Neural progenitor cell (in vitro differentiated cells): ENCODE data around the gene PRSS35. TPM values are rescaled to one million over a fixed set of nuclear protein-coding genes. Genes with fewer than 3 reads are reported as not detected.

ENCODE experiments used
- DNase-seq: peaks from one replicate; pipeline ENCODE4 v3.0.0-alpha.2; 2016; ENCODE audit warnings: low spot score
- H2AFZ ChIP-seq: fragments of 200-600 bp; sonication (generic); replicated peaks from 2 replicates; pipeline ENCODE4 v1.6.1; 2016; ENCODE audit warnings: antibody characterized with exemption
- H3F3A ChIP-seq: fragments of 200-600 bp; sonication (generic); 2 replicates; pipeline ENCODE4 v1.6.1; 2016; ENCODE audit warnings: antibody characterized with exemption, low read depth
- H3K27ac ChIP-seq: fragments of 200-600 bp; sonication (generic); 2 replicates; pipeline ENCODE4 v1.5.1; 2016; ENCODE audit warnings: mild to moderate bottlenecking
- H3K27me3 ChIP-seq: fragments of 200-600 bp; sonication (generic); 2 replicates; pipeline ENCODE4 v1.6.1; 2016; ENCODE audit warnings: mild to moderate bottlenecking, moderate library complexity
- H3K36me3 ChIP-seq: fragments of 200-600 bp; sonication (generic); 2 replicates; pipeline ENCODE4 v1.5.1; 2016
- H3K4me1 ChIP-seq: fragments of 200-600 bp; sonication (generic); 2 replicates; pipeline ENCODE4 v1.6.1; 2016; ENCODE audit warnings: mixed run types
- H3K4me2 ChIP-seq: fragments of 200-600 bp; sonication (generic); 2 replicates; pipeline ENCODE4 v1.6.1; 2016
- H3K4me3 ChIP-seq: fragments of 200-600 bp; sonication (generic); 2 replicates; pipeline ENCODE4 v1.5.1; 2016
- H3K79me2 ChIP-seq: fragments of 200-600 bp; sonication (generic); 2 replicates; pipeline ENCODE4 v1.6.1; 2016; ENCODE audit warnings: low read depth
- H3K9ac ChIP-seq: fragments of 200-600 bp; sonication (generic); 2 replicates; pipeline ENCODE4 v1.6.1; 2016
- H3K9me3 ChIP-seq: fragments of 200-600 bp; sonication (generic); 2 replicates; pipeline ENCODE4 v1.5.1; 2016; ENCODE audit warnings: low read depth
- H4K20me1 ChIP-seq: fragments of 200-600 bp; sonication (generic); 2 replicates; pipeline ENCODE4 v1.6.1; 2016; ENCODE audit warnings: low read depth
- H3K27ac Mint-ChIP-seq: 3 replicates; pipeline ENCODE4 v1.8.0; 2021; ENCODE audit warnings: mixed read lengths
- H3K27me3 Mint-ChIP-seq: 2 replicates; pipeline ENCODE4 v1.8.0; 2022; ENCODE audit warnings: low read depth, mild to moderate bottlenecking, inconsistent platforms, moderate library complexity, mixed read lengths; ENCODE audit not compliant: insufficient read depth
- H3K36me3 Mint-ChIP-seq: 3 replicates; pipeline ENCODE4 v1.8.0; 2021; ENCODE audit warnings: mixed read lengths
- H3K4me1 Mint-ChIP-seq: 3 replicates; pipeline ENCODE4 v1.8.0; 2021; ENCODE audit warnings: mixed read lengths
- H3K4me3 Mint-ChIP-seq: 3 replicates; pipeline ENCODE4 v1.8.0; 2021; ENCODE audit warnings: mild to moderate bottlenecking, moderate library complexity, mixed read lengths
- H3K9me3 Mint-ChIP-seq: 3 replicates; pipeline ENCODE4 v1.8.0; 2020; ENCODE audit warnings: mixed read lengths
- EZH2 ChIP-seq: fragments of 200-600 bp; sonication (generic); IDR thresholded peaks from 2 replicates; pipeline ENCODE4 v1.6.1; 2017; ENCODE audit warnings: antibody characterized with exemption, mild to moderate bottlenecking, moderate library complexity
- EZH2phosphoT487 ChIP-seq: fragments of 200-600 bp; sonication (generic); IDR thresholded peaks from 2 replicates; pipeline ENCODE4 v1.6.1; 2017; ENCODE audit warnings: antibody characterized with exemption
- total RNA-seq: library from RNA; depleted of rRNA; stranded (reverse); fragments of >200 nt; gene quantifications from 2 replicates; pipeline ENCODE4 v1.2.3, GENCODE V29; 2015; ENCODE audit warnings: low replicate concordance
- TF ChIP-seq, protein P1 (sequence below): fragments of 200-600 bp; sonication (generic); IDR thresholded peaks from 2 replicates; pipeline ENCODE4 v1.5.1; 2017; ENCODE audit warnings: antibody characterized with exemption, mild to moderate bottlenecking

Gene PRSS35
- total RNA-seq, 1 donor from 2014 or later = 4.5 TPM

DNA sequence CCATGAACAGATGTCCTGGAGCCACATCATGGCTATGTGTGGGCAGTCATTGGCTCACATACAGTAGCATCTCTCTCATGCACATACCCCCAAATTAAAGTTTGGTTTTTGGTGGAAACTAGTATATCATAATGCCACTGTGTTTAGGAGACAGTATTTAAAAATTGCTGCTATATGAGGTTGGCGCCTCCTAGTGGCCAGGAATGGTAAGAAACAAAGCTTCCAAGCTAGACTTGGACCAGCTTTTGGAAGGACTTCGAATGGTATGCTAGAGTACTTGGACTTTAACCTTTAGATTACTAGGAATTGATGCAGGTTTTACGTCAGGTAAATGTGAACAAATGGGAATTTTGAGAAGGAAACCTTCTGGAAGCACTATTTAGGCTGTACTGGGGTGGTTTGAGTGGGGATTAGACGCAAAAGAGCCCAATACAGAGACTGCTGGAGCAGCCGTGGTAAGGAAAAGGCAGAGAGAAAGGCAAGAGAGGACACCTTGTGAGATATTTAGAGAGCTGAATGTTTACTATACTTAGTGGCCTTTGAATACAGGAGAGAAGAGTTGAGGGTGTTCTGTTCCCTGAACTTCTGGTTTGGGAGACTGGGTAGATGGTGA lies 23.8 kb downstream of the PRSS35 start:
- Histone ChIP-seq H4K20me1 (no peaks in the 10 kb centered on the region), H3K9ac (no peak overlapping the region), H3K4me2 (no peak overlapping the region), H3F3A (no peaks in the 10 kb centered on the region), H3K27me3 (no peaks in the 10 kb centered on the region), H3K27ac (no peak overlapping the region), H3K4me3 (no peak overlapping the region), H3K79me2 (no peaks in the 10 kb centered on the region), H3K36me3 (no peaks in the 10 kb centered on the region), H3K4me1 (no peaks in the 10 kb centered on the region), H3K9me3 (no peaks in the 10 kb centered on the region), H2AFZ (peak overlapping the region; percentile 52)
- peak; percentile 72 for DNase-seq
- no peaks in the 10 kb centered on the region for H3K9me3 Mint-ChIP-seq
- H3K4me3 Mint-ChIP-seq = no peak overlapping the region
- H3K36me3 Mint-ChIP-seq = no peaks in the 10 kb centered on the region
- H3K27me3 Mint-ChIP-seq = peaks cover 2% of the 10 kb centered on the region
- H3K4me1 Mint-ChIP-seq = no peaks in the 10 kb centered on the region
- TF ChIP-seq EZH2phosphoT487 (no peak), EZH2 (no peak)
- TF ChIP-seq, protein P1, sequence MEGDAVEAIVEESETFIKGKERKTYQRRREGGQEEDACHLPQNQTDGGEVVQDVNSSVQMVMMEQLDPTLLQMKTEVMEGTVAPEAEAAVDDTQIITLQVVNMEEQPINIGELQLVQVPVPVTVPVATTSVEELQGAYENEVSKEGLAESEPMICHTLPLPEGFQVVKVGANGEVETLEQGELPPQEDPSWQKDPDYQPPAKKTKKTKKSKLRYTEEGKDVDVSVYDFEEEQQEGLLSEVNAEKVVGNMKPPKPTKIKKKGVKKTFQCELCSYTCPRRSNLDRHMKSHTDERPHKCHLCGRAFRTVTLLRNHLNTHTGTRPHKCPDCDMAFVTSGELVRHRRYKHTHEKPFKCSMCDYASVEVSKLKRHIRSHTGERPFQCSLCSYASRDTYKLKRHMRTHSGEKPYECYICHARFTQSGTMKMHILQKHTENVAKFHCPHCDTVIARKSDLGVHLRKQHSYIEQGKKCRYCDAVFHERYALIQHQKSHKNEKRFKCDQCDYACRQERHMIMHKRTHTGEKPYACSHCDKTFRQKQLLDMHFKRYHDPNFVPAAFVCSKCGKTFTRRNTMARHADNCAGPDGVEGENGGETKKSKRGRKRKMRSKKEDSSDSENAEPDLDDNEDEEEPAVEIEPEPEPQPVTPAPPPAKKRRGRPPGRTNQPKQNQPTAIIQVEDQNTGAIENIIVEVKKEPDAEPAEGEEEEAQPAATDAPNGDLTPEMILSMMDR = peak; percentile 94
- no peak overlapping the region for H3K27ac Mint-ChIP-seq

DNA sequence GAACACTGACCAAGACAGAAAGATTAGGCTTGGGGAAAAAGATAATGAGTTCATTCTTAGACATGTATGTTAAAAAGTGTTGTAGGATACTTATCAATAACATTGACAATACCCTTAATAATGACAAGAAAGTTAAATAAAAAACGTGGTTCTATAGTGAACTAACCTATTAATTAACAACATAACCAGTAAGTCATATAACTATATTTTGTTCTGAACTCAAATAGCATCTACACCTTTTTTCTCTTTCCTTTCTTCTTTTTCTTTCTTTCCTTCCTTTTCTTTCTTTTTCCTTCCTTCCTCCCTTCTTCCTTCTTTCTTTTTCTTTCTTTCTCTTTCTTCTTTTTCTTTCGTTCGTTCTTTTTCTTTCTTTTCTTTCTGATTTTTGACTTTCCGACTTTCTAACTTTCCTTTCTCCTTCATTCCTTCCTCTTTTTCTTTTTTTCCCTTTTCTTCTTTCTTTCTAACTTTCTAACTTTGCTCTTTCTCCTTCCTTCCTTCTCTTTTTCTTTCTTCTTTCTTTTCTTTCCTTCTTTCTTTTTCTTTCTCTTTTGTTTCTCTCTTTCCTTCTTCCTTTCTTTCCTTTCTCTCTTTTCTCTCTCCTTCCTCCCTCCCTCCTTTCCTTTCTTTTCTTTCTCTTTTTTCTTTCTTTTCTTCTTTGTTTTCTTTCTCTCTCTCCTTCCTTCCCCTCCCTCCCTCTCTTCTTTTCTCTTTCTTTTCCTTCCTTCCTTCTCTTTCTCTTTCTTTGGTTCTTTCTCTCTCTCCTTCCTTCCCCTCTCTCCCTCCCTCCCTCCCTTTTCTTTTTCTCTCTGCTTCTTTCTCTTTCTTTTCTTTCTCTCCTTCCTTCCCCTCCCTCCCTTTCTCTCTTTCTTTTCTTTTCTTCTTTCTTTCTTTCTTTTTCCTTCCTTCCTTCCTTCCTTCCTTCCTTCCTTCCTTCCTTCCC lies 24.6 kb downstream of the PRSS35 start:
- Histone ChIP-seq H3K4me1 (no peaks in the 10 kb centered on the region), H3K4me2 (no peak overlapping the region), H3K9me3 (no peaks in the 10 kb centered on the region), H3F3A (no peaks in the 10 kb centered on the region), H3K9ac (no peak overlapping the region), H3K4me3 (no peak overlapping the region), H3K27me3 (no peaks in the 10 kb centered on the region), H4K20me1 (no peaks in the 10 kb centered on the region), H3K27ac (no peak overlapping the region), H3K79me2 (no peaks in the 10 kb centered on the region), H3K36me3 (no peaks in the 10 kb centered on the region), H2AFZ (no peak overlapping the region)
- no peak overlapping the region for H3K4me3 Mint-ChIP-seq
- H3K27ac Mint-ChIP-seq = no peak overlapping the region
- no peaks in the 10 kb centered on the region for H3K36me3 Mint-ChIP-seq
- TF ChIP-seq EZH2phosphoT487 = no peak
- TF ChIP-seq, protein P1 = no peak
- TF ChIP-seq EZH2 = no peak
- no peaks in the 10 kb centered on the region for H3K4me1 Mint-ChIP-seq
- DNase-seq = no peak
- H3K27me3 Mint-ChIP-seq = peaks cover 2% of the 10 kb centered on the region
- H3K9me3 Mint-ChIP-seq = no peaks in the 10 kb centered on the region

DNA sequence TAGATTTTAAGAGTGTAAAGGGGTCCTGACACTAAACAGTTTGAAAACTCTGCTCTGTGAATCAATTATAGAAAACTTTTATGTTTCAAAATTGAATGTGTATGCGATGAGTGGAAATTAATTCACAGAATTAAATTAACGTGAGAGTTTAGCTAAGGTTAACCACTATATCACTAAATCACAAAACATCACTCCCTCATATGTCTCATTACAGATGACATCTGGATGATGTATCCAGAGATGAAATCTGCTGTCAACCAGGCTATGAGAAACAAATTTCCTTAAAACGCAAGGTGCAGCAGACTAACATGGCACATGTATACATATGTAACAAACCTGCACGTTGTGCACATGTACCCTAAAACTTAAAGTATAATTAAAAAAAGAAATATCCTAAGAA lies 27.3 kb downstream of the PRSS35 start:
- Mint-ChIP-seq H3K4me1 (no peaks in the 10 kb centered on the region), H3K27me3 (peaks cover 2% of the 10 kb centered on the region), H3K36me3 (no peaks in the 10 kb centered on the region), H3K4me3 (no peak overlapping the region), H3K27ac (no peak overlapping the region), H3K9me3 (no peaks in the 10 kb centered on the region)
- Histone ChIP-seq H3K4me3 (no peak overlapping the region), H3F3A (no peaks in the 10 kb centered on the region), H3K79me2 (no peaks in the 10 kb centered on the region), H3K27ac (no peak overlapping the region), H2AFZ (no peak overlapping the region), H3K4me2 (no peak overlapping the region), H3K36me3 (no peaks in the 10 kb centered on the region), H4K20me1 (no peaks in the 10 kb centered on the region), H3K27me3 (no peaks in the 10 kb centered on the region), H3K9ac (no peak overlapping the region), H3K9me3 (no peaks in the 10 kb centered on the region), H3K4me1 (no peaks in the 10 kb centered on the region)
- DNase-seq = no peak
- TF ChIP-seq, protein P1 = no peak
- TF ChIP-seq EZH2 (no peak), EZH2phosphoT487 (no peak)
